ENCODE data around the gene NBL1.

DNA sequence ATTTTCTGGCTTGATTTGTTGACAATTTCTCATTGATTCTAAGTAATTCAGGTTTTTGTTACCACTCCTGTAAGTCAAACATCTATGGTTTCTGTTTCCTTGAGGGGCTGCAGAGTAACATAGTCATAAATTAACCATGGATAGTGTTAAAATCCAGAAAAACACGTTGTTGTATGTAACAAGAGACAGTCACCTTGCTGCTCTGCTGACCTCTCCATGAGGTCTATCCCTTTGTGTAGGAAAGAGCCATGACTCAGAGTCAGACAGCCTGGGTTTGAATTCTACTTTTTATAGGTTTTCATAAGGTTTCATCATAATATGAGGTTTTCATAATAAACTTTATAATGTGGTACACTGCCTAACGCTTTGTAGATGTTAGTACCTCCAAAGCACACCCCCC is 27.6 kb upstream of the NBL1 start:
- TF ChIP-seq POLR2AphosphoS5 (IDR thresholded peaks at IDR 0.05; ENCODE audit: low read depth, low read length) = no peak
- no peak for TF ChIP-seq TAF1 (IDR thresholded peaks at IDR 0.05; ENCODE audit: borderline replicate concordance, low read depth, low read length)
- no peak for TF ChIP-seq POLR2A (IDR thresholded peaks at IDR 0.05; ENCODE audit: low read depth, low read length)
